HG03342 (cell line): ENCODE measurements around the gene C16orf87.

ENCODE experiments used
- ATAC-seq: cut with Tn5 transposase; IDR thresholded peaks from one replicate; pipeline ENCODE4 v1.9.1; 2021; ENCODE audit warnings: mild to moderate bottlenecking, moderate library complexity; ENCODE audit not compliant: unreplicated experiment

C16orf87 gene

DNA sequence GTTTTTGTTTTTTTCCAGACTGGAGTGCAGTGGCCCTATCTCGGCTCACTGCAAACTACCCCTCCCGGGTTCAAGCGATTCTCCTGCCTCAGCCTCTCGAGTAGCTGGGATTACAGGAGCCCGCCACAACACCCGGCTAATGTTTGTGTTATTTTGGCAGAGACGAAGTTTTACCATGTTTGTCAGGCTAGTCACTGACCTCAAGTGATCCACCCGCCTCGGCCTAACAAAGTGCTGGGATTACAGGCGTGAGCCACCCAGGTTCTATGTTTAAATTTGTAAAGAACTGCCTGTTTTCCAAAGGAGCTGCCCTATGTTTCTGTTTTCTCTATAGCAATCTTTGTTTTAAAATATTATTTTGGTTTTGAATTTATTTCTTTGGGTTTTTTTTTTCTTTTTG lies 13.8 kb upstream of the C16orf87 start:
- ATAC-seq: no peak

DNA sequence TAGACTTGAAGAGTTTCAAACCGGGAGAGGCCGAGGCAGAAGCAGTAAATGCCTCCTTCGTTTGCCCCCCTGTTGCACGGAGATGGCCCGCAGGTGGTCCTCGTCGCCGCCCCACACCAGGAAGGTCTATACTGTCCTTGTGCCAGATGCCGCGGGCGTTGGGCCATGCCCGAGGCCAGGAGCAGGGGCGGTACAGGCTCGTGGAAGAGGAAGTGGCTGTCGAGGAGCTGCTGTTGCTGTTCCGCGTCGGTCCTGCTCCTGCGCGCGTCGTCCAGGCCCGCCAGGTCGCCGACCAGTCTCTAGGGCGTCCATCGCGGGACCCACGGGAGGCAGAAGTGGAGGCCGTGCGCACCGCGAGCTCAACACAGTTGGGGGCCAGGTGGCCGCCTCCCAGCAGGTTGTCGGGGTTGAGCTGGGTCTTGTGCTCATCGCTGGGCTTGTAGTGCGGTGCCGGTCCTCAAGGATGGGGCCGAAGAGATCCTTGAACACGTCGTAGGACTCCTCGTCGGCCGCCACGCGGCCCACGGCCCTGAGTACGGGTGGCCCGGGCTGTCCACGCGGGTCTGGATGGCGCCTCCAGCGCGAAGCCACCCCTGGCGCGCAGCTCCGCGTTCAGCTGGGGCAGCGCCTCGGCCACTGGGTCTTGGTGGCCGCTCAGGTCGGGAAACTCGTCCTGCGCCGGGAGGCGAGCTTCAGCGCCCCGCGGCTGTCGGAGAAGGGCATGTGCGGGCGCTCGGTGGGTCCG lies 13.1 kb upstream of the C16orf87 start:
- no peak for ATAC-seq

DNA sequence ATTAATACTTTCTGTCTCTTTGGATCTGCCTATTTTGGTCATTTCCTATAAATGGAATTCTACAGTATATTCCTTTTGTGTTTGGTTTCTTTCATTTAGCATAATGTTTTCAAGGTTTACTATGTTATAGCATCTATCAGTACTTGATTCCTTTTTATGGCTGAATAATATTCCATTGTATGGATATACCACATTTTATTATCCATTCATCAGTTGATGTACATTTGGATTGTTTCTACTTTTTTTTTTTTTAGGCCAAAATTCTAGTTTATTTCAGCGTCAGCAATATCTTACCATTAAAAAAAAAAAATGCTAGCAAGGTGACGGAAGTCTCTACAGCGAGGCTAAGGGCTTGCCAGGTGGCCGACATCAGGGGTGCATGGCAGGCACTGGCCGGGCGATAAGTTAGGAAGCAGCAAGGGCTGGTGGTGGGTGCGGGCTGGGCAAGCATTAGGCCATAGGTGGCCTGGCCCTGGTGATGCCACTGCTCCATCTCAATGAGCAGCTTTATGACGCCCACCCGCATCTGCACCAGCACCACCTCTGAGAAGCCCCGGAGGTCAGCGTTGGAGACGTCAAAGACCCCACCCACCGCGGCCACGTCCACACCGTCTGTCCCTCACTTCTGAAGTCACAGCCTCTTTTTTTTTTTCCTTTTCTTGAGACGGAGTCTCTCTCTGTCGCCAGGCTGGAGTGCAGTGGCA lies 11.4 kb upstream of the C16orf87 start:
- no peak for ATAC-seq

DNA sequence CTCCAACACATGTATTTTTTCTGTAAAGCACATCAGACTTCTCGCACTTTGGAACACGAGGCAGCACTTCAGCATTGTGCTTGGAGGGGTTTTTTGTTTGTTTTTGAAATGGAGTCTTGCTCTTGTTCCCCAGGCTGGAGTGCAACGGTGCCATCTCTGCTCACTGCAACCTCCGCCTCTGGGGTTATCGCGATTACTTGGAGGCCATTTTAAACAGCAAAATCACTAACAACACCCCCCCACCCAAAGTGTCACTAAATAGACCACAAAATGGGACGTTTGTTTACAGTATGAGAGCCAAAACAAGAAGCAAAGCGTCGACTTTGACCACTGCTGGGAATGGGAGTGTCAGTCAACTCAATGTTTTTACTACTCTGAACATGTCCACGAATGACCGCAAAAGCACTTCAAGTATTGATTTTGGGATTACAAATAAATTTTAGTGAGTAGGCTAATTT lies 9.0 kb upstream of the C16orf87 start:
- ATAC-seq: no peak

DNA sequence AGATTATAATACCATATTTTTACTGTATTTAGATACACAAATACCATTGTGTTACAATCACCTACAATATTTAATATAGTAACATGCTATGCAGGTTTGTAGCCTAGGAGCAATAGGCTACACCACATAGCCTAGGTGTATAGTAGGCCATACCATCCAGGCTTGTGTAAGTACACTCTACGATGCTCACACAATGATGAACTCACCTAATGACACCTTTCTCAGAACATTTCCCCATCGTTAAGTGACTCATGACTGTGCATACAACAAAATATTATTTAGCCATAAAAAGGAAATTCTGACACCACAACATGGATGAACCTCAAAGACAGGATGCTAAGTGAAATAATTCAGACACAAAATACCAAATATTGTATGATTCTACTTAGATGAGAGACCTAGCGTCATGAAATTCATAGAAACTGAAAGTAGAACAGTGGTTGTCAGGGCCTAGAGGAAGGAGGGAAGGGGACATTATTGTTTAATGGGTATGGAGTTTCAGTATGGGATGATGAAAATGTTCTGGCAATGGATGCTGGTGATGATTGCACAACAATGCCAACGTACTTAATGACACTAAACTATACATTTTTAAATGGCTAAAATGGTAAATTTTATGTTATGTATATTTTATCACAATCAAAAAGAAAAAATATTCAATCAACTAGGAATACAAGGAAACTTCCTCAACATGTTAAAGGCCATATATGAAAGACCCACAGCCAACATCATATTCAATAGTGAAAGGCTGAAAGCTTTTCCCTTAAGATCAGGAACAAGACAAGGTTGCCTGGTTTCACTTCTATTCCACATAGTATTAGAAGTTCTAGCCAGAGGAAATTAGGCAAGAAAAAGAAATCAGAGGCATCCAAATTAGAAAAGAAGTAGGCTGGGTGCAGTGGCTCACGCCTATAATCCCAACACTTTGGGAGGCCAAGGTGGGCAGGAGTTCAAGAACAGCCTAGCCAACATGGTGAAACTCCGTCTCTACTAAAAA lies 5.9 kb upstream of the C16orf87 start:
- ATAC-seq: no peak

GRCh38 chr16:46833460-46833800 lies 2.5 kb upstream of the C16orf87 start:
- ATAC-seq: no peak

GRCh38 chr16:46832757-46833459 lies 1.9 kb upstream of the C16orf87 start:
- ATAC-seq: no peak

DNA sequence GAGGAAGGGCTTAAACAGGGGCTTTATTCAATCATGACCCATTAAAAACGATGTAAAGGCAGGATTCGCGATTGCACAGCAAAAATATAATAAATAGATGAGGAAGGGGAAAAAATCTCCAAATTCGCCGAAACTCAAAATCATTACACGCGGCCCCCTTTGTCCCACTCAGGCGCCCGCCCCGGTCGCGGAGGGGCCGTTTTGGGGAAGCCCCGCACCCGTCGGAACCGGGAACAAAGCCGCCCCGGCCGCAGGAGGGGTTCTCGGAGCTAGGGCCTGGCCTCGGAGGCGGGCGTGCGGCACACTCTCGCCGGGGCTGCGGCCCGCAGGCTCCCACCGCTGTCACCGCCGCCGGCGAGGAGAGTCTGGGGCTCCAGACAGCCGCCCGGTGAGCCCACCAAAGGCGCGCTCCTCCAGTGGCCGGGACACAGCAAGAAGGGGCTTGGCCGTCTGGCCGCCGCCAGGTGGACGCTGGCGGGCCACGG lies 521 bp downstream of the C16orf87 start:
- ATAC-seq: peak; percentile 17

- no peak for ATAC-seq
Measured at GRCh38 chr16:46828943-46829342, 2.0 kb downstream of the C16orf87 start.

DNA sequence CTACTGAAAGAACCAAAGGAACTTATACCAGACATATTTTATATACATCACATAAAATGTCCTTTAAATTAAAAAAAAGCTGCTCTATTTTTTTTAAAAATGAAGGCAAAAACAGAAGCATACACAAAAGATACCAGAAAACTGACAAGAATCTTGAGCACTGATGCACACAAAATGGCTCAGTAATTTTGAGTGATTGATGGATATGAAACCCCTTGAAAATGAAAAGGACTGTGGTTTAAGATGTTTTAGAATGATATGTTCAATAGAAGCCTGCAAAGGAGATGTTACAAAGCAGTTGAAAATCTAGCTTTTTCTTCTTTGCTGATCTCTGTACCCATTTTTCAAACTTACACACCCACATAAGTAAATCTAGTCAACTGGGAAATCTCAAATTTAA lies 2.7 kb downstream of the C16orf87 start:
- no peak for ATAC-seq

- no peak for ATAC-seq
Measured at GRCh38 chr16:46826631-46827030, 4.3 kb downstream of the C16orf87 start.

DNA sequence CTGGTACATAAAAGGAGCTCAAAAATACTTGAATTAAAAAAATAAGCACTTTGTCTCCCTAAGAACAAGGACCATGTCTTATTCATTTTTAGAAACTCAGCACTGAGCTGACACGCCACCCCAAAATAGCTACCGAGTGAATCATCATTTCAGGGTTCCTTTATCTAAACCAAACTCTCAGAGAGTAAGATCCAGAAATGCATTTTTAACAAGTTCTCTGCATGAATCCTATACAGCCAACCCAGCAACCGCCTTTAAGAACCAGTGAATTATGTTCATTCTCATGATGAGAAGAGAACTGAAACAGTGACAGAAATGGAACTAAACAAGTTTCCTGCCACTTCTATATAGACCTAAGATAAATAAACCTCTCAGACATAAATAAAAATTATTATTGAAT lies 8.7 kb downstream of the C16orf87 start:
- ATAC-seq: peak; percentile 78

DNA sequence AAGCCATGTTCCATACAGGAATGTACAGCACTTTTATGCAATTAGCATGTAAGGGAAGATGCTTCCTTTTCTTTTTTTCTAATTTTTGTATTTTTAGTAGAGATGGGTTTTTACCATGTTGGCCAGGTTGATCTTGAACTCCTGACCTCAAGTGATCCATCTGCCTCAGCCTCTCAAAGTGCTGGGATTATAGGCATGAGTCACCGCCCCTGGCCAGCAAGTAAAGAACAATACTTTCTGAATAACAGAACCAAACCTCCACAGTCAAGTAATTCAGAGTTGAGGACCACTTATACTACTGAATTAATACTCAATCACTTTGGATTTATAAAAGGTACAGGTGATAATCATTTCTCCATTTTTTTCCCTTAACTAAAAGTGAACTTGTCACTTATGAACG lies 13.0 kb downstream of the C16orf87 start:
- ATAC-seq: no peak

DNA sequence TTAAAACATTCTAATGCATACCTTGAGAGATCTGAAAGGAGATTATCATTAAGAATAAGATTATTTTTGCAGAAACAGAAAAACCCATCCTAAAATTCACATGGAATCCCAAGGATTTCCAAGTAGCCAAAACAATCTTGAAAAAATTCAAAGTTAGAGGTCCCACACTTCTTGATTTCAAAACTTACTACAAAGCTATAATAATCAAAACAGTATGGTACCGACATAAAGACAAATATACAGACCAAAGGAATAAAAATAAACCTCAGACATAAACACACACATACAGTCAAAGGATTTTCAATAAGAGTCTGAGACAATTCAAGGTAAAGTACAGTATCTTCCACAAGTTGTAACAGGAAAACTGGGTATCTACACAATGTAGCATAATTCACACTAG lies 16.2 kb downstream of the C16orf87 start:
- ATAC-seq: no peak

DNA sequence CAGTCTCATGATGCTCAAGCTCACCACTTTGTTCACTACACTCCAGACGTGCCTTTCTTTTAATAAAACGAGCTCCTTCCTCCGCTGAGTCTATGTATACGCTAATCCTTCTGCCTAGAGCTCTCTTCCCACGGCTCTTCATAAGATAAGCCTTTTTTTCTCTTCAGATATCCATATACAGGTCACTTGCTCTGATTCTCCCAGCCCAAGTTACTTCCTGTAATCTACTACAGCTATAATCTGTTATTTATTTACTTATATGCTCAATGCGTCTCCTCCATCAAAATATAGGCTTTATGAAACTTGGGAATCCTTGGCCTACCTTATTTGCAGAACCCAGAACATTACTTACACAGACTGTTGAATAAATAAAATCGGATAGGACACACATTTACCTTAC lies 17.4 kb downstream of the C16orf87 start:
- ATAC-seq: no peak

- no peak for ATAC-seq
Measured at GRCh38 chr16:46812781-46813540, 18.0 kb downstream of the C16orf87 start.

- no peak for ATAC-seq
Measured at GRCh38 chr16:46811682-46812081, 19.3 kb downstream of the C16orf87 start.

DNA sequence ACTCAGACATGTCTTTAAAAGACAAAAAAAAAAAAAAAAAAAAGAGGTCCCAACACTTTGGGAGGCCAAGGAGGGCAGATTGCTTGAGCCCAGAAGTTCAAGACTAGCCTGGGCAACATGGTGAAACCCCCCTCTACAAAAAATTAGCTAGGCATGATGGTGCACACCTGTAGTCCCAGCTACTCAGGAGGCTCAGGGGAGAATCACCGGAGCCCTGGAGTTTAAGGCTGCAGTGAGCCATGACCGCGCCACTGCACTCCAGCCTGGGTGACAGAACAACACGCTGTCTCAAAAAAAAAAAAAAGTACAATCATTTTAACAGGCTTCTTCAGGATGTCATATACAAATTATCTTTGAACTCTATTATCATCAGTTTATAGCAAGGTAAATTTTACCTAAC lies 22.0 kb downstream of the C16orf87 start:
- peak; percentile 60 for ATAC-seq

DNA sequence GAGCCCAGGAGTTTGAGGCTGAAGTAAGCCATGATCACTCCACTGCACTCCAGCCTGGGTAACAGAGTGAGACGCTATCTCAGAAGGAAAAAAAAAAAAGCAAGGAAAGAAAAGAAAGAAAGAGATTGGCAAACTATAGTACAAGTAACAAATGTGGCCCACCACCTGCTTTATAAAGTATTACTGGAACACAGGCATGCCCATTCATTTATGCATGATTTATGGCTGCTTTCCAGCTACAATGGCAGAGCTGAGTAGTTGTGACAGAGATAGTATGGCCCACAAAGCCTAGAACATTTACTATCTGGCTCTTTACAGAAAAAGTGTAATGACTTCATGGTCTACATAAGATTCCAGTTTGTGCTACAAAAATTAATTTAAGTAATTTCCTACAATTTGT lies 23.6 kb downstream of the C16orf87 start:
- ATAC-seq: no peak

GRCh38 chr16:46803373-46803772 lies 27.6 kb downstream of the C16orf87 start:
- ATAC-seq: no peak
